Right atrium auricular region (tissue), 2 donors: ENCODE results near the gene TMEM35A. TPM values are rescaled to one million over a fixed set of nuclear protein-coding genes. Genes with fewer than 3 reads are reported as not detected.

Experiments used
- DNase-seq: peaks from one replicate; pipeline ENCODE4 v3.0.0-alpha.2; 2019; ENCODE audit warnings: low spot score
- H3K27ac ChIP-seq, 2 donors: fragments of 200-600 bp; sonication (generic); 1 replicate in 1 of 2; 2 replicates in 1 of 2; pipeline ENCODE4 v1.5.1; 2016 to 2019
- H3K27me3 ChIP-seq, 2 donors: fragments of 200-600 bp; sonication (generic); one replicate each; pipeline versions ENCODE4 v1.5.1 to v1.6.0; 2017 to 2019
- H3K36me3 ChIP-seq: fragments of 200-600 bp; sonication (generic); one replicate; pipeline ENCODE4 v1.5.1; 2016
- H3K4me1 ChIP-seq, 2 donors: fragments of 200-600 bp; sonication (generic); one replicate each; pipeline versions ENCODE4 v1.5.1 to v1.6.0; 2017 to 2019
- H3K4me3 ChIP-seq, 2 donors: fragments of 200-600 bp; sonication (generic); 1 replicate in 1 of 2; 2 replicates in 1 of 2; pipeline ENCODE4 v1.5.1; 2017 to 2019; ENCODE audit warnings: mild to moderate bottlenecking in 1 of 2, moderate library complexity in 1 of 2
- H3K9me3 ChIP-seq, 2 donors: fragments of 200-600 bp; sonication (generic); one replicate each; pipeline ENCODE4 v1.5.1; 2019
- CTCF ChIP-seq, 2 donors: fragments of 200-600 bp; sonication (generic); IDR thresholded peaks; one replicate each; pipeline ENCODE4 v1.5.1; 2019; ENCODE audit warnings: antibody characterized with exemption in 2 of 2
- total RNA-seq, 2 donors: library from RNA; depleted of rRNA; stranded (reverse); fragments of >200 nt; gene quantifications; one replicate each; pipeline ENCODE4 v1.1.0, GENCODE V29; 2016

Gene TMEM35A
- total RNA-seq, 2 donors from 2014 or later: 0.33 TPM; not detected in 1

GRCh38 chrX:101117701-101118100, 39.0 kb downstream of the TMEM35A start:
- no peak for DNase-seq
- Histone ChIP-seq H3K36me3 (no peaks in the 10 kb centered on the region), H3K9me3 (no peaks in the 10 kb centered on the region), H3K27me3 (no peaks in the 10 kb centered on the region), H3K4me3 (no peak overlapping the region), H3K4me1 (no peaks in the 10 kb centered on the region), H3K27ac (no peak overlapping the region)
- TF ChIP-seq CTCF (IDR thresholded peaks at IDR 0.05): no peak

- H3K4me1 ChIP-seq: no peaks in the 10 kb centered on the region
- no peaks in the 10 kb centered on the region for H3K9me3 ChIP-seq
- no peak overlapping the region for H3K27ac ChIP-seq
- no peaks in the 10 kb centered on the region for H3K36me3 ChIP-seq
- no peak for DNase-seq
- H3K4me3 ChIP-seq: no peak overlapping the region
- no peaks in the 10 kb centered on the region for H3K27me3 ChIP-seq
- no peak for TF ChIP-seq CTCF (IDR thresholded peaks at IDR 0.05)
These were observed 57.6 kb downstream of the TMEM35A start for GRCh38 chrX:101136235-101136634.

Other genes with a start within 250 kb of the TMEM35A start
- under 1 TPM in 1 of 2 donors, not detected in 1; 0.82 TPM for gene NOX1, start 204.5 kb upstream of the TMEM35A start, total RNA-seq
- under 1 TPM in 1 of 2 donors, not detected in 1; 0.28 TPM for gene XKRX, start 150.0 kb upstream of the TMEM35A start, total RNA-seq
- not detected for gene ARL13A, start 109.2 kb upstream of the TMEM35A start, total RNA-seq
- gene TRMT2B, start 26.8 kb upstream of the TMEM35A start, total RNA-seq: 10 to 100 TPM; 14.0 to 19.1 TPM
- under 1 TPM; 0.16 to 0.63 TPM for gene CENPI, start 19.3 kb downstream of the TMEM35A start, total RNA-seq
- gene DRP2, start 140.9 kb downstream of the TMEM35A start, total RNA-seq: under 1 TPM in 1 of 2 donors, not detected in 1; 0.04 TPM
- not detected for gene TAF7L, start 212.5 kb downstream of the TMEM35A start, total RNA-seq